Measurements from ENCODE around the gene MTMR12.
"Not testable (repeated sequence)": the region's sequence is repeated elsewhere in the genome, so short reads cannot be mapped to it uniquely, and the experiment has no call there.

The MTMR12 gene

GRCh38 chr5:32302835-32303754 is 9.6 kb downstream of the MTMR12 start:
- peaks cover 49% of the 10 kb centered on the region for H3K4me1 Mint-ChIP-seq
- H3K27me3 Mint-ChIP-seq (ENCODE audit: low read depth) = no peaks in the 10 kb centered on the region
- peaks cover 8% of the 10 kb centered on the region for H3K36me3 Mint-ChIP-seq (ENCODE audit: low read depth)
- H3K4me3 Mint-ChIP-seq = no peak overlapping the region
- no peak for TF ChIP-seq CTCF (IDR thresholded peaks at IDR 0.05; ENCODE audit: unreplicated experiment in 3 of 3)
- H3K9me3 Mint-ChIP-seq = no peaks in the 10 kb centered on the region
- H3K27ac Mint-ChIP-seq = peak overlapping the region; percentile 70 to 90 (median 89)

- Mint-ChIP-seq H3K4me1 (peaks cover 50% of the 10 kb centered on the region), H3K36me3 (ENCODE audit: low read depth) (peaks cover 19% of the 10 kb centered on the region)
These were observed 10.8 kb downstream of the MTMR12 start for GRCh38 chr5:32301891-32302290.

GRCh38 chr5:32299059-32299677 is 13.6 kb downstream of the MTMR12 start:
- peaks cover 31% of the 10 kb centered on the region for H3K36me3 Mint-ChIP-seq (ENCODE audit: low read depth)
- TF ChIP-seq CTCF (IDR thresholded peaks at IDR 0.05; ENCODE audit: unreplicated experiment in 3 of 3) = no peak
- no peaks in the 10 kb centered on the region for H3K9me3 Mint-ChIP-seq
- peak overlapping the region in 2 of 3 experiments; percentile 12 for H3K27ac Mint-ChIP-seq
- H3K4me1 Mint-ChIP-seq = peaks cover 45% of the 10 kb centered on the region
- H3K27me3 Mint-ChIP-seq (ENCODE audit: low read depth) = no peaks in the 10 kb centered on the region
- no peak overlapping the region for H3K4me3 Mint-ChIP-seq

More at GRCh38 chr5:32301891-32302290, 10.8 kb downstream of the MTMR12 start:
- no peak overlapping the region for H3K4me3 Mint-ChIP-seq
- H3K27me3 Mint-ChIP-seq (ENCODE audit: low read depth) = no peaks in the 10 kb centered on the region
- peak overlapping the region in 2 of 3 experiments; percentile 74 to 90 for H3K27ac Mint-ChIP-seq
- no peak for TF ChIP-seq CTCF (IDR thresholded peaks at IDR 0.05; ENCODE audit: unreplicated experiment in 3 of 3)
- H3K9me3 Mint-ChIP-seq = no peaks in the 10 kb centered on the region

- Mint-ChIP-seq H3K27me3 (ENCODE audit: low read depth) (no peaks in the 10 kb centered on the region), H3K27ac (peak overlapping the region; percentile 20 to 88 (median 27)), H3K4me1 (peaks cover 40% of the 10 kb centered on the region), H3K4me3 (no peak overlapping the region), H3K36me3 (ENCODE audit: low read depth) (peaks cover 42% of the 10 kb centered on the region), H3K9me3 (no peaks in the 10 kb centered on the region)
- no peak for TF ChIP-seq CTCF (IDR thresholded peaks at IDR 0.05; ENCODE audit: unreplicated experiment in 3 of 3)
These were observed 14.7 kb downstream of the MTMR12 start for GRCh38 chr5:32298059-32298415.

DNA sequence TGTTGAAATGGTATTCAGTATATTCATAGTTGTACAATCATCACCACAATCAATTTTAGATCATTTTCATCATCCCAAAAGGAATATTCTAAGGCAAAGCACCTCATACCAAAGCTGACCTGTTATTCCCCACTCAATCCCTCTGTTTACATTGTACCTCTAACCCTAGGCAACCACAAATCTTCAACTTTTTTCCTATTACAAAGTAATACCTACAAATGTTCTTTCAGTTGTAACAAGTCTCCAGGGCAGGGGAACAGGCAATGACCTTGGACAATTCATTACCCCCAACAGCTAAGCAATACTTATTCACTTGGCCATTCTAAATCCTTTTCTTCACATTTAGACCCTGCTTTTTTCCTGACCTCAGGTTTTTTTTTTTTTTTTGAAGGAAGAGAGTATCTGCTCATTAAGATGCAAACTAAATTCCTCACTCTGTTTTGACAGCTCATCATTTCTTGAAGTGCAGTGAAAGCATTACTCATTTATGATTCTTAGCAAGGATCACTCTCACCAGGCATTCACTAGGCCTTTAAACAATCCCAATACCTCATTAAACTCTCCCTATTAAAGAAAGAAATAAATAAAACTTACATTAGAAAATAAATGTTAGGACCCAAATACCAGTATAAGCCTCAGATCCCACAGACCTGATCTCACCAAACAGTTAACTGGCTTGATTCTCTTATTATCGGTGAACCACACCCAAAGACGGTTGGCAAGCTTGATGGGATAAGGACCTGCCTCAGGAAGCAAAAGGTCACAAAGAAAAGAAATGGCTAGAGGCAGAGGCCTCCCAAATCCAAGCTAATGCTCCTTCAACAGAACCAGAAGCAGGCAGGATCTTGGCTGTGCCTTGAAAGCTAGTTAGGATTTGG is 15.3 kb downstream of the MTMR12 start:
- Mint-ChIP-seq H3K36me3 (ENCODE audit: low read depth) (peaks cover 48% of the 10 kb centered on the region), H3K4me3 (no peak overlapping the region), H3K9me3 (no peaks in the 10 kb centered on the region), H3K27ac (peak overlapping the region; percentile 20 to 88 (median 45)), H3K27me3 (ENCODE audit: low read depth) (no peaks in the 10 kb centered on the region), H3K4me1 (peaks cover 35% of the 10 kb centered on the region)
- no peak for TF ChIP-seq CTCF (IDR thresholded peaks at IDR 0.05; ENCODE audit: unreplicated experiment in 3 of 3)

DNA sequence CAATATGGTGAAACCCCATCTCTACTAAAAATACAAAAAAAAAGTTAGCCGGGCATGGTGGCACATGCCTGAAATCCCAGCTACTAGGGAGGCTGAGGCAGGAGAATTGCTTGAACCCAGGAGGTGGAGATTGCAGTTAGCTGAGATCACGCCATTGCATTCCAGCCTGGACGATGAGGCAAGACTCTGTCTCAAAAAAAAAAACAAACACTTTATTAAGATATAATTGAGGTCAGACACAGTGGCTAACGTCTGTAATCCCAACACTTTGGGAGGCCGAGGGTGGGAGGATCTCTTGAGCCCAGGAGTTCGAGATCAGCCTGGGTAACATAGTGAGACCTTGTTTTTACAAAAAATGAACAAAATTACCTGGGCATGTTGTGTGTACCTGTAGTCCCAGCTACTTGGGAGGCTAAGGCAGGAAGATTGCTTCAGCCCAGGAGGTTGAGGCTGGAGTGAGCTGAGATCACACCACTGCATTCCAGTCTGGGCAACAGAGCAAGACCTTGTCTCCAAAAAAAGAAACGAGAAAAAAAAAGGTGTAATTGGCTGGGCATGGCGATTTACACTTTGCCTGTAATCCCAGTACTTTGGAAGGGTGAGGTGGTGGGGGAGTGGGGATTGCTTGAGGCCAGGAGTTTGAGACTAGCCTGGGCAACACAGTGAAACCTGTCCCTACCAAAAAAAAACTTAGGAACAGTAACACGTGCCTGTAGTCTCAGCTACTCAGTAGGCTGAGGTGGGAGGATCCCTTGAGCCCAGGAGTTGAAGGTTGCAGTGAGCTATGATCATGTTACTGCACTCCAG is 16.6 kb downstream of the MTMR12 start:
- not testable (repeated sequence) for H3K4me3 Mint-ChIP-seq; H3K9me3 Mint-ChIP-seq; H3K27me3 Mint-ChIP-seq (ENCODE audit: low read depth)
- H3K36me3 Mint-ChIP-seq (ENCODE audit: low read depth) = peaks cover 60% of the 10 kb centered on the region
- peaks cover 34% of the 10 kb centered on the region for H3K4me1 Mint-ChIP-seq
- H3K27ac Mint-ChIP-seq = peak overlapping the region in 1 of 3 experiments; percentile 46

Data from nephron (organoid).